ENCODE measurements around the gene VAV2.
A peak's percentile ranks its signal among the peaks of the same experiment; 100 is the strongest.

The VAV2 gene

GRCh38 chr9:133786907-133787753 is 205.0 kb downstream of the VAV2 start:
- H3K4me3 ChIP-seq (replicated peaks; ENCODE audit: low read depth, low read length) = no peak overlapping the region
- no peak for TF ChIP-seq CTCF (IDR thresholded peaks at IDR 0.05; ENCODE audit: low read depth, low read length, missing control alignments)
- no peak for DNase-seq (ENCODE audit: extremely low read depth, low read depth)

- no peak for DNase-seq (ENCODE audit: extremely low read depth, low read depth)
- no peak for TF ChIP-seq CTCF (IDR thresholded peaks at IDR 0.05; ENCODE audit: low read depth, low read length, missing control alignments)
- no peak overlapping the region for H3K4me3 ChIP-seq (replicated peaks; ENCODE audit: low read depth, low read length)
Measured at GRCh38 chr9:133786371-133786753, 205.8 kb downstream of the VAV2 start.

- no peak for DNase-seq (ENCODE audit: extremely low read depth, low read depth)
- no peak overlapping the region for H3K4me3 ChIP-seq (replicated peaks; ENCODE audit: low read depth, low read length)
- TF ChIP-seq CTCF (IDR thresholded peaks at IDR 0.05; ENCODE audit: low read depth, low read length, missing control alignments) = no peak
Measured at GRCh38 chr9:133785753-133786370, 206.3 kb downstream of the VAV2 start.

GRCh38 chr9:133784731-133785561 is 207.2 kb downstream of the VAV2 start:
- H3K4me3 ChIP-seq (replicated peaks; ENCODE audit: low read depth, low read length) = no peak overlapping the region
- no peak for DNase-seq (ENCODE audit: extremely low read depth, low read depth)
- no peak for TF ChIP-seq CTCF (IDR thresholded peaks at IDR 0.05; ENCODE audit: low read depth, low read length, missing control alignments)

- TF ChIP-seq CTCF (IDR thresholded peaks at IDR 0.05; ENCODE audit: low read depth, low read length, missing control alignments) = no peak
- H3K4me3 ChIP-seq (replicated peaks; ENCODE audit: low read depth, low read length) = no peak overlapping the region
- DNase-seq (ENCODE audit: extremely low read depth, low read depth) = no peak
Measured at GRCh38 chr9:133783331-133783731, 208.8 kb downstream of the VAV2 start.

- TF ChIP-seq CTCF (IDR thresholded peaks at IDR 0.05; ENCODE audit: low read depth, low read length, missing control alignments) = peak; percentile 88
- DNase-seq (ENCODE audit: extremely low read depth, low read depth) = peak; percentile 27
Measured at GRCh38 chr9:133782157-133783130, 209.7 kb downstream of the VAV2 start.

More at GRCh38 chr9:133782157-133783130, 209.7 kb downstream of the VAV2 start:
- no peak overlapping the region for H3K4me3 ChIP-seq (replicated peaks; ENCODE audit: low read depth, low read length)
